Immature natural killer cell (primary cell): ENCODE data around the gene SLC39A3. TPM values are rescaled to one million over a fixed set of nuclear protein-coding genes. Genes with fewer than 3 reads are reported as not detected.

Experiments used
- DNase-seq, 3 donors: peaks; one replicate each; pipeline ENCODE4 v3.0.0; 2022; ENCODE audit warnings: mixed read lengths in 1 of 3
- H3K27ac Mint-ChIP-seq, 6 donors: one replicate each; pipeline ENCODE4 v1.8.0; 2020; ENCODE audit warnings: mixed read lengths in 6 of 6, mild to moderate bottlenecking in 5 of 6, inconsistent platforms in 4 of 6, moderate library complexity in 3 of 6
- H3K27me3 Mint-ChIP-seq, 3 donors: one replicate each; pipeline ENCODE4 v1.8.0; 2020 to 2021; ENCODE audit warnings: low read depth in 3 of 3, mild to moderate bottlenecking in 3 of 3, mixed read lengths in 3 of 3, moderate library complexity in 3 of 3, inconsistent platforms in 1 of 3
- H3K36me3 Mint-ChIP-seq, 3 donors: one replicate each; pipeline ENCODE4 v1.8.0; 2020; ENCODE audit warnings: mixed read lengths in 3 of 3, inconsistent platforms in 2 of 3, mild to moderate bottlenecking in 2 of 3
- H3K4me1 Mint-ChIP-seq, 2 donors: one replicate each; pipeline ENCODE4 v1.8.0; 2020; ENCODE audit warnings: inconsistent platforms in 2 of 2, mild to moderate bottlenecking in 2 of 2, mixed read lengths in 2 of 2, moderate library complexity in 1 of 2
- H3K4me3 Mint-ChIP-seq, 5 donors: one replicate each; pipeline ENCODE4 v1.8.0; 2020; ENCODE audit warnings: mild to moderate bottlenecking in 5 of 5, mixed read lengths in 5 of 5, inconsistent platforms in 3 of 5, moderate library complexity in 3 of 5
- H3K9me3 Mint-ChIP-seq, 6 donors: one replicate each; pipeline ENCODE4 v1.8.0; 2020; ENCODE audit warnings: mild to moderate bottlenecking in 6 of 6, mixed read lengths in 6 of 6, inconsistent platforms in 4 of 6, moderate library complexity in 3 of 6
- polyA plus RNA-seq, 3 donors: library from polyadenylated mRNA; unstranded; fragments of 300-500 nt; fragmentation: Illumina TruSeq; gene quantifications; one replicate each; pipeline ENCODE4 v1.2.3, GENCODE V29; 2021

Gene SLC39A3
- polyA plus RNA-seq, 3 donors from 2014 or later, result 43.8 to 63.7 (median 46.8) TPM

DNA sequence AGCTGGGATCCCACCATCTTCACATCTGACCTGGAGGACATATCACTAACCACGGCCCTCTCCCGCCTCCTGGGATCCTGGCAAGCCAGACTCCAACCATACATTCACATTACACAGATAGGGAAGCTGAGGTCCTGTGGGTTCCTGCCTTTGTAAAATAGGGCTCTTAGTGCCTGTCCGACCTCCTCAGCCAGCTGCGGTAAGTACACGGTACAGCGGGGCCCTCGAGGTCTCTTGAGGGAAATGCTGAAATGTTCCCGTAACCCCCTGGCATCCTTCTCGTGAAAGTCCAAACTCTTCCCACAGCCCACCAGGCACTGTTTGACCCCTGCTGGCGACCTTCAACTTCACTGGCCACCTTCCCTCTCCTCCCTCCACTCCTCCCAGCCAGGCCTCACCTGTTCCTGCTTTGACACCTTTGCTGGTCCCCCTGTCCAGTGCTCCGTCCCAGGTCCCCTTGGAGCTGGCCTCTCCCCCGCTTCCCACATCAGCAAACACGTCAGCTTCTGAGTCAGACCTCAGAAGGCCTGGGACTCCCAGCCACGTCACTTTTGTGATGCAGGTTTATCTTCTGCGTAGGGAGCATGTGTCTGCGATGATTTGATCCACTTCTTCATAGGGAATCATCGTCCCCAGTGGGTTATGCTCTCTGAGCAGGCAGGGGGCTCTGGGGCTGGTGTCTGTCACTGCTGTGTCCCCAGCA, 28.5 kb downstream of the SLC39A3 start:
- Mint-ChIP-seq H3K4me3 (no peak overlapping the region), H3K4me1 (no peaks in the 10 kb centered on the region), H3K36me3 (peaks cover 0 to 4% (median 0%) of the 10 kb centered on the region in 3 donors), H3K9me3 (peaks cover 0 to 9% (median 1%) of the 10 kb centered on the region in 6 donors), H3K27me3 (peaks cover 0 to 4% (median 3%) of the 10 kb centered on the region in 3 donors), H3K27ac (no peak overlapping the region)
- no peak for DNase-seq

DNA sequence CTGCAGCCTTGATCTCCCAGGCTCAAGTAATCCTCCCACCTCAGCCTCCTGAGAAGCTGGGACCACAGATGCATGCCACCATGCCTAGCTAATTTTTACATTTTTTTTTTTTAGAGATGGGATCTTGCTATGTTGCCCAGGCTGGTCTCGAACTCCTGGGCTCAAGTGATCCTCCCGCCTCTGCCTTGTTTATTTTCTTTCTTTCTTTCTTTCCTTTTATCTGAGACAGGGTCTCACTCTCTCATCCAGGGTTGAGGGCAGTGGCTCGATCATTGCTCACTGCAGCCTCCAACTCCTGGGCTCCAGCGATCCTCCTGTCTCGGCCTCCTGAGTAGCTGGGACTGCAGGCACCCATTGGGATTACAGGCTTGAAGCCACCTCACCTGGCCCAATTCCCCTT, 33.6 kb downstream of the SLC39A3 start:
- no peak for DNase-seq
- Mint-ChIP-seq H3K36me3 (no peaks in the 10 kb centered on the region), H3K27ac (no peak overlapping the region)

DNA sequence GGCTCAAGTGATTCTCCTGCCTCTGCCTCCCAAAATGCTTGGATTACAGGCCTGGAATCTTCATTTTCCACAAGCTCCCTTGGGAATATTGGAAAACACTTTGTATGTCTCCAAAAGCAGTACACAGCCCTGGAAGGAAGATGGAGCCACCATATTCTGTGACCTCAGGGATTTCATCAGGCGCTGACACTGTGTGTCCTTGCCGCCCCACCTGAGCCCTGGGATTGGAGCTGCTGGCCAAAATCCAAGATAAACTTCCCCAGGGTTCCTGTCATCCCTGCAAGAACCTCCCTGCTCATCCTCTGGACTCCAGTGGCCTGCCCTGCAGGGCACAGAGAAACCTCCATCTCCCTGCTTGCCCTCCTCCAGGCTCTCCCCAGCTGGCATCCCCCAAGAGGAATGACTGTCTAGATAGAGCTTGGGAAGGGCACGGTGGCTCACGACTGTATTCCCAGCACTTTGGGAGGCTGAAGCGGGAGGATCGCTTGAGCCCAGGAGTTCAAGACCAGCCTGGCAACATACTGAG, 36.1 kb downstream of the SLC39A3 start:
- Mint-ChIP-seq H3K27ac (no peak overlapping the region), H3K4me1 (peaks cover 6 to 7% of the 10 kb centered on the region in 2 donors), H3K9me3 (no peaks in the 10 kb centered on the region), H3K27me3 (peaks cover 2 to 5% (median 4%) of the 10 kb centered on the region in 3 donors), H3K4me3 (peak overlapping the region in 3 of 5 donors; percentile 18 to 21 (median 18)), H3K36me3 (no peaks in the 10 kb centered on the region)
- no peak for DNase-seq

More for the DNA sequence above, 33.6 kb downstream of the SLC39A3 start:
- H3K9me3 Mint-ChIP-seq, result no peaks in the 10 kb centered on the region
- peaks cover 6 to 7% of the 10 kb centered on the region in 2 donors for H3K4me1 Mint-ChIP-seq
- H3K27me3 Mint-ChIP-seq, result peaks cover 4 to 5% (median 4%) of the 10 kb centered on the region in 3 donors
- H3K4me3 Mint-ChIP-seq, result no peak overlapping the region

DNA sequence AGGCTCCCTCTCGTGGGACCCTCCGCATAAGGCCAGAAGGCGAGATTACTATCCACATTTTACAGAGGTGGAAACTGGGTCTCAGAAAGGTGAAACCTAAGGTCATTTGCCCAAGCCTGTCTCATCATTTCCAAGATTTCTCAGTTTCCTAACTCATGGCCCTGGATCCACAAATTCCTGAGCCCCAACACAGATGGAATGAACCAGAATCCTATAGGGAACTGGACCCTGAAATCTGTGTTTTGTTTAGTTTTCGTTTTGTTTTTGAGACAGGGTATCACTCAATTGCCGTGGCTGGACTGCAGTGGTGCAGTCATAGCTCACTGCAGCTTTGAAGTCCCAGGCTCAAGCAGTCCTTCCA, 36.8 kb downstream of the SLC39A3 start:
- no peaks in the 10 kb centered on the region for H3K9me3 Mint-ChIP-seq
- H3K27ac Mint-ChIP-seq, result peak overlapping the region in 3 of 6 donors; percentile 32 to 83 (median 40)
- peak overlapping the region; percentile 60 to 79 (median 69) for H3K4me3 Mint-ChIP-seq
- peaks cover 2 to 5% (median 4%) of the 10 kb centered on the region in 3 donors for H3K27me3 Mint-ChIP-seq
- no peak for DNase-seq
- peaks cover 6 to 7% of the 10 kb centered on the region in 2 donors for H3K4me1 Mint-ChIP-seq
- no peaks in the 10 kb centered on the region for H3K36me3 Mint-ChIP-seq

DNA sequence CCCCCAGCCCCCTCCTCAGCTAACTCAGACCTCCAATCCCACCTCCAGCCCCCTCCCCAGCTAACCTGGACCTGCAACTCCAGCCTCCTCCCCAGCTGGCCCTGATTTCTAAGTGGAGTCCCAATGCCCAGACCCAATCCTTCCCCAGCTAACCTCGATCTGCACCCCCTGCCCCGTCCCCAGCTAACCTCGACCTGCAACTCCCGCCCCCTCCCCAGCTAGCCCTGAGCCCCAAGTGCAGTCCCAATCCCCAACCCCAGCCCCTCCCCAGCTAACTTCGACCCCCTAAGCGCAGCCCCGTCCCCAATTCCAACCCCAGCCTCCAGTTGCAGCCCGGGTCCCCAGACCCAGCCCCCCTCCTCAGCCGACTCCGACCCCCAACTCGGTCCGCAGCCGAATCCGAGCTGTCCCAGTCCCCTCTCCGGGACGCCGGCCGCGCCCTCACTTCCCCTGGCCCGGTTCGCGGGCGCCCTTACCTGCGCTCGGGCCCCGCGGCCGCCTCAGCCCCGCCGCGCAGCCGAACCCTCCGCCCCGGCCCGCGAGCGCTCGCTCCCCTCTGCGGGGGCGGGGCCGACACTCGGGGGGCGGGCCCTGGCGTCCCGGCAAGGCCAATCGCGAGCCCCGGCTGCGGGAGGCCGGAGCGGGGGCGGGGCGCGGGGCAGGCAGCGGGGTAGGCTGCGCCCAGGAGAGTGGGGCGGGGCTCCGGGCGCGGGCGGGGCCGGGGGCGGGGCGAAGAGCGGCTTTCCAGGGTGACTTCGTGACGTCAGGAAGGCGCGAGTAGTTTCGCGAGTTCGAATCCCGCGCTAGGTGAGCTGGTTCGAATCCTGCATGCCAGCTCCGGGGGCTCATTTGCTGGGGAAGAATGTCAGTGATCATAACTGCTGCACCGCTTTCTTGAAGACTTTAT, 37.4 kb downstream of the SLC39A3 start, which contains the start of gene GNG7:
Gene GNG7 (minus strand): TSS at position 525 of the 907 bp plus-strand sequence. CDS start 182,006 bp downstream, outside the sequence.
- Mint-ChIP-seq H3K27me3 (peaks cover 2 to 5% (median 4%) of the 10 kb centered on the region in 3 donors), H3K36me3 (no peaks in the 10 kb centered on the region), H3K4me1 (peaks cover 6 to 7% of the 10 kb centered on the region in 2 donors), H3K27ac (peak within 1 kb of the TSS in 3 of 6 donors; percentile 32 to 83 (median 40)), H3K9me3 (no peaks in the 10 kb centered on the region), H3K4me3 (peak within 1 kb of the TSS; percentile 60 to 79 (median 73))
- peak; percentile 90 to 92 (median 91) for DNase-seq

DNA sequence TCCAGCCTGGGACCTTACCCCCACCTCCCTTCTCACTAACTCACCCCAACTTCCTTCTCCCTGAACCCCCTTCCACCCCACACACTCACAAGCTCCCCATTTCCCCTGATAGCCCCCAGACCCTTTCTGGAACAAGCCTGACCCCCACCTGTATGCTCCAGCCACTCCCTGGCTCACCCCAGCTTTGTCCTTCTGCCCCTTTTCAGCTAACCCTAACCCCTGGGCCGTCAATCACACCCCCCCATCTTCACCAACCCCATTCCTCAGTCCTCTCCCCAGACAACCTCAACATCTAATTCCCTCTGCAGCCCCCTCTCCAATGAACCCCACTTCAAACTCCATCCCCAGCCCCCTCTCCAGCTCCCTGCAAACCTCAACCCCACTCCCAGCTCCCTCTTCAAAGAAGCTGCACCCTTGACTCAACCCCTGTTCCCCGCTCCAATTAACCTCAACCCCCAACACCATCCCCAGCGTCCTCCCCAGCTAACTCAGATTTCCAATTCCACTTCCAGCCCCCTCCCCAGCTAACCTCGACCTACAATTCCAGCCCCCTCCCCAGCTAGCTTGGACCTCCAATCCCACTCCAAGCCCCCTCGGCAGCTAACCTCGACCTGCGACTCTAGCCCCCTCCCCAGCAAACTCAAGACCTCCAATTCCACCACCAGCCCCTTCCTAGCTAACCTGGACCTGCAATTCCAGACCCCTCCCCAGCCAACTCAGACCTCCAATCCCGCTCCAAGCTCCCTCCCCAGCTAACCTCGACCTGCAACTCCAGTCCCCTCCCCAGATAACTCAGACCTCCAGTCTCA, 38.3 kb downstream of the SLC39A3 start:
- H3K4me1 Mint-ChIP-seq, result peaks cover 6 to 7% of the 10 kb centered on the region in 2 donors
- H3K27ac Mint-ChIP-seq, result no peak overlapping the region
- H3K36me3 Mint-ChIP-seq, result no peaks in the 10 kb centered on the region
- H3K4me3 Mint-ChIP-seq, result peak overlapping the region; percentile 20 to 73 (median 48)
- no peak for DNase-seq
- no peaks in the 10 kb centered on the region for H3K9me3 Mint-ChIP-seq
- peaks cover 2 to 5% (median 4%) of the 10 kb centered on the region in 3 donors for H3K27me3 Mint-ChIP-seq

DNA sequence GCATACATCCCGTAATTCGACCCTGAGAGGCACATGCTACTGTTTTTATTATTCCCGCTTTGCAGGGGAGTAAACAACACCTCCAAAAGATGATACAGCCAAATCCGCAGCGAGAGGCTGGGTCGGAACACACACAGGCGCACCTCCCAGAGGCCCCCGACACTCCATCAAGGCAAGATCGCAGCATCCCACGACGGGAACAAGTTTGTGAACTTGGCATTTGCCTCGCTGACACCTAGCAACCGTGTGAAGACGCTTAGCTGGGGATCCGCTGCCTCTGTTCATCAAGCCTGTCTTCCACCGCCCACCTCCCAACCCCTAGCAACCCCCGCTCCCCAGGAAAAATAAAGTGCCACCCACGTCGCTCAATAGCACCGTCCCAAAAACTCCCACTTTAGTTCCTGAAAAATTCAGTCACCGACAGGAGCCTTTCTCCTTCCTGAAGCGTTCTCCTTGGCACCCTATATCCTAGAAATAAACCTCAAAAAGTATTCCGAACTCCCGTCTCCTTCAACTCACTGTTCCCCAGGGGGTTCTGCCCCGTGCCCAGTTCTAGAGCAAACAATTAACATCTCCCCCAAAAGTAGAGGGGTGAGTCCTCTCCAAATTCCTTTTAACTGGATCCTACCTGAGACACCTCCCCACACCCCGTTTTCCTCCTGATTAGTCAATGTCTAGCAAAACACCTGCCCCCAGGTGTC, 39.0 kb downstream of the SLC39A3 start:
- peaks cover 6 to 7% of the 10 kb centered on the region in 2 donors for H3K4me1 Mint-ChIP-seq
- H3K4me3 Mint-ChIP-seq, result peak overlapping the region in 1 of 5 donors; percentile 11
- no peak for DNase-seq
- no peaks in the 10 kb centered on the region for H3K9me3 Mint-ChIP-seq
- H3K36me3 Mint-ChIP-seq, result no peaks in the 10 kb centered on the region
- H3K27ac Mint-ChIP-seq, result peak overlapping the region in 1 of 6 donors; percentile 32
- peaks cover 2 to 4% (median 2%) of the 10 kb centered on the region in 3 donors for H3K27me3 Mint-ChIP-seq

DNA sequence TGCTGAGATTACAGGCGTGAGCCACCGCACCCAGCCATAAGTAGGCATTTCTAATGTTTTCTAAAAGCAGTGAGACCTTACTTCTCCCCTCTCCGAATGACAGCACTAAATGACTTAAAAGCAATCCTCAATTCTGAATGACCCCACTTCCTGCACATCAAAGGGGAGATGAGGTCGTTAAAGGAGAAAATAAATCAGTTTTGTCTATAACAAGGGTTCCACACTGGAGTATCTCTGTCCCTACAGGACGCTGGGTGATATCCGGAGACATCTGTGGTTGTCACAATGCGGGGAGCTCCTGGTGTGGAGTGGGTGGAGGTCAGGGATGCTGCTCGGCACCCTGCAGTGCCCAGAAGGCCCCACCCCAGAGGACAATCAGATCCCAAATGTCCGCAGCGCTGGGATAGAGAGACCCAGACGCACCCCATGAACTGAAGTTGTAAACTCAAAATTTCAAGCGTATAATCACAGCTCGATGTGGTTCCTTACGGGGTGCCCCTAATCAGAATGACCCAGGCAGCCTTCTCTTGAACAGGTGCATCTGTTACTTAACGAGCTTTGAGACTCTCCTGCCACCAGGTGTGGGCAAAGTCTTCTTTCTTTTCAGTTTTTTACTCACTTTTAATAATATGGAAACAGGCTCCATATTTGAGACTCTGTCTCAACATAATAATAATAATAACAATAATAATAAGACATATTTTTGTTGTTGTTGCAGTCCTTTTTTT, 40.2 kb downstream of the SLC39A3 start:
- no peak for DNase-seq
- no peak overlapping the region for H3K4me3 Mint-ChIP-seq
- peaks cover 6 to 7% of the 10 kb centered on the region in 2 donors for H3K4me1 Mint-ChIP-seq
- no peaks in the 10 kb centered on the region for H3K36me3 Mint-ChIP-seq
- H3K27me3 Mint-ChIP-seq, result peaks cover 2 to 4% (median 2%) of the 10 kb centered on the region in 3 donors
- H3K27ac Mint-ChIP-seq, result peak overlapping the region in 1 of 6 donors; percentile 39
- H3K9me3 Mint-ChIP-seq, result no peaks in the 10 kb centered on the region

DNA sequence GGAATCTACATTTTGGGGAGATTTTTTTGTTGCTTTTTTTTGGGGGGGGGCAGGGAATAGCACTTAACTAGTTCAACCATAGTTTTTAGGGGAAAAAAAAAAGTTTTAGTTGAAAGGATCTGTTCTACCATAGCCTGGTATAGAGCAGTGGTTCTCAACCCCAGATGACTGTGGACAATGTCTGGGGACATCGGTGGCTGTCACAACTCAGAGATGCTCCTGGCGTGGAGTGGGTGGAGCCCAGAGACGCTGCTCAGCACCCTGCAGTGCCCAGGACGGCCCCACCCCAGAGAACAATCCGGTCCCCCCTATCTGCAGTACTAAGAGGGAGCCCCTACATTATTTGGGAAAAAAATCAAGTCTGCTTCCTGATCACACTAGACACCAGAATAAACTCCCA, 45.6 kb downstream of the SLC39A3 start:
- Mint-ChIP-seq H3K9me3 (no peaks in the 10 kb centered on the region), H3K4me1 (no peaks in the 10 kb centered on the region), H3K27ac (no peak overlapping the region), H3K4me3 (no peak overlapping the region), H3K36me3 (no peaks in the 10 kb centered on the region), H3K27me3 (peaks cover 0 to 9% (median 0%) of the 10 kb centered on the region in 3 donors)
- DNase-seq, result no peak

DNA sequence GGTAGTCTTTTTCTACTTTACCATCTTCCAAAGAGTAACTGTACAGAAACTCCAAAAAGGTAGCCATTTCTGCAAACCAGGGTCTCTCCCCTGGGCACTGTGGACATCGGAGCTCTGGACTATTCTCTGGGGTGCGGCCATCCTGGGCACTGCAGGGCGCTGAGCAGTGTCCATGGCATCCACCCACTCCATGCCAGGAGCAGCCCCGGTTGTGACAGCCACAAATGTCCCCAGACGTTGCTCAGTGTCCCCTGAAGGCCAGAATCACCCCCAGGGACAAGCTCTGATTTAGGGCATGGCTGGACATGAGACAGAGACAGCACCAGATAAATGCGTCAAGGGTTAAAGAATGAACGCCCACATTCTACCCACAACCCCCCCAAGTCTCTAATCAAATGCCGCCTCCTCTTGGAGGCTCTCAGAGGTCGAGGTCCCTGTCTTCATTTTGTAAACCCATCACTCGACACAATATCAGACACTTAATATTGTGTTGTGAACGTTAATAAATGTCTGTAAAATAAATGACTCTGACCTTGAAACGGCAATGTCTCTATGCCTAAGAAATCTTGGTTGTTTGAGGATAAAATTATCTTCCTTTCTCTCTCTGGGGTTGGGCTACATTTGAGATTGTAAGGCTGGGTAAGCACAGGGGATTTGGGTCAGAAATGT, 46.2 kb downstream of the SLC39A3 start:
- Mint-ChIP-seq H3K27me3 (peaks cover 0 to 9% (median 0%) of the 10 kb centered on the region in 3 donors), H3K27ac (no peak overlapping the region), H3K36me3 (no peaks in the 10 kb centered on the region), H3K4me1 (no peaks in the 10 kb centered on the region), H3K4me3 (no peak overlapping the region), H3K9me3 (no peaks in the 10 kb centered on the region)
- no peak for DNase-seq

DNA sequence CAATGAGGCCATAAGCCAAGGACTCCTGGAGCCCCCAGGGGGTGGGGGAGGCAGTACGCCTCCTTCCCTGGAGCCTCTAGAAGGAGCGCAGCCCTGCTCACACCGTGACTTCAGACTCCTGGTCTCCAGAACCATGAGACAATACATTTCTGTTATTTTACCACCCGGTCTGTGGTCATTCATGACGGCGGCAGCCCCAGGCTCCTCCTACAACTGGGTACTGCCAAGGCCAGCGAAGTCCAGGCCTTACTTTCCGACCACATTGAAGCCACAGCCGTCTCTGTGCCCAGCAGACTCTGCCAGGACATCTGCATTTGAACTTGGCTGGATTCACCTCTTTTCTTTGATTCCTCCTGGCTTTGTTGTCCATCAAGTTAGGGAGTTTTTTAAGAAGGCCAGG, 47.9 kb downstream of the SLC39A3 start:
- Mint-ChIP-seq H3K36me3 (no peaks in the 10 kb centered on the region), H3K27me3 (peaks cover 0 to 9% (median 0%) of the 10 kb centered on the region in 3 donors), H3K27ac (no peak overlapping the region), H3K9me3 (no peaks in the 10 kb centered on the region), H3K4me3 (no peak overlapping the region), H3K4me1 (no peaks in the 10 kb centered on the region)
- no peak for DNase-seq

DNA sequence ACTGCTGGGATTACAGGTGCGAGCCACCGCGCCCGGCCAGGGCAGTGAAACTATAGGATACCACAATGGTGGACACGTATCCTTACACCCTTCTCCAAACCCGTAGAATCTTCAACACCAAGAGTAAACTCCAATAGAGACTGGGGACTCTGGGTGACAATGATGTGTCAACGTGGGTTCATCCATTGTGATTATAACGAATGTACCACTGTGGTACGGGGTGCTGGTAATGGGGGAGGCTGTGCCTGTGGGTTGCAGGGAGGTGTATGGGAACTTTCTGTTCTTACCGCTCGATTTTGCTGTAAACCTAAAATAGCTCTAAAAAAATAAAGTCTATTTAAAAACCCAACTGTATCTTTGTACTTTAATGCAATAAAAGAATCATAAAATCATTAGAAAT, 49.0 kb downstream of the SLC39A3 start:
- no peaks in the 10 kb centered on the region for H3K9me3 Mint-ChIP-seq

More for the DNA sequence above, 49.0 kb downstream of the SLC39A3 start:
- Mint-ChIP-seq H3K4me3 (no peak overlapping the region), H3K36me3 (no peaks in the 10 kb centered on the region), H3K4me1 (no peaks in the 10 kb centered on the region), H3K27me3 (peaks cover 0 to 9% (median 0%) of the 10 kb centered on the region in 3 donors), H3K27ac (no peak overlapping the region)
- no peak for DNase-seq
